Activated T-cell treated with anti-CD3 and anti-CD28 coated beads for 48 hours (primary cell): ENCODE data around the gene TTLL4.
"Not testable (repeated sequence)": the region's sequence is repeated elsewhere in the genome, so short reads cannot be mapped to it uniquely, and the experiment has no call there.

ENCODE experiments used
- DNase-seq: peaks from one replicate; pipeline ENCODE4 v3.0.0-alpha.2; 2020; ENCODE audit warnings: low read depth

The TTLL4 gene

DNA sequence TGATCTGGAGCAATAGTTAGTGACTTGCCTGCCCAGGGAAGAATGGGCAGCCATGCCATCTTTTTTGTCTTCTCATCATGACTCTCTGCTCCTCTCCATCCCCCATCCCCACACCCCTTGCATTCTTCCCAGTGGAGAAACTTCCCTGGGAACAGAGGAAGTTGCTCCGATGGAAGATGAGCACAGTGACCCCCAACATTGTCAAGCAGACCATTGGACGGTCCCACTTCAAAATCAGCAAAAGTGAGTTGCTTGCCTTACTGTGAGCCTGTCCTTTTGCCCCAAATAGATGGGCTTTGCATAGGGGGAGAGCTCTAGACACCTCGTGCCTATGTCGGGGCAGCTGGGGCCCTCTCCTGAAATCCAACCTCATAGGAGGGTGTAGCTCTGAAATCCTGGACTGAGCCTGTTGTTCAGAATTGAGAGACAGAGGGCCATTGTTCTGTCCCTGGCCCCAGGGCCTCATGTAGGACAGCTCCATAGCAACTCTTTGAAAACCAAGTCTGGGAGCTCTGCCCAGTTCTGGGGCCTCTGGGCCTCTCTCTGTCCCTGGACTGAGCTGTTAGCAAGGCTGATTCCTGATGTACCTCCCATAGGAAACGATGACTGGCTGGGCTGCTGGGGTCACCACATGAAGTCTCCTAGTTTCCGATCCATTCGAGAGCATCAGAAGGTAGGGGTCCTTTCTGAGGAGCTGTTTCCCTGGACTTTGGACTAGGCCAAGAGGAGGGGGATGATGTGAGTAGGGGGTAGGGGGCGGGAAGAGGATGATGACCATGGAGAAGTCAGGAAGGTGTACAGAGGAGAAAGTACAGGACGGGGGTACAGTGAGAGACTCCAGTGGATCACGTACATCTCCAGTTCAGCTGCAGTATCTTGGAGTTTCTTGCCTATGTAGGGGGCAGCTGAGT, 35.2 kb downstream of the TTLL4 start:
- no peak for DNase-seq

DNA sequence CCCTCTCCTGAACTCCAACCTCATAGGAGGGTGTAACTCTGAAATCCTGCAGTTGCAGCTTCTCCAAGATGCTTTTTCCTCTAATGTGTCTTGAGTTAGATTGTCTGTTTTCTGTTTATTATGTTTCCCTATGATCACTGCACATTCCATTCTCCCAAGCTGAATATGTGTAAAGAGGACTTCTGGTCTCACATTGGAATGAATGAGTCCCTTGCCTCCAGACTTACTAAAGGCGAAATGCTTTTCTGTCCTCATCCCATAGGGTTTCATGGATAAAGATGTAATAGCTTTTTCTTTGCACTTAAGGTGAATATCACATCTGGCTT, 35.8 kb downstream of the TTLL4 start:
- DNase-seq: no peak

DNA sequence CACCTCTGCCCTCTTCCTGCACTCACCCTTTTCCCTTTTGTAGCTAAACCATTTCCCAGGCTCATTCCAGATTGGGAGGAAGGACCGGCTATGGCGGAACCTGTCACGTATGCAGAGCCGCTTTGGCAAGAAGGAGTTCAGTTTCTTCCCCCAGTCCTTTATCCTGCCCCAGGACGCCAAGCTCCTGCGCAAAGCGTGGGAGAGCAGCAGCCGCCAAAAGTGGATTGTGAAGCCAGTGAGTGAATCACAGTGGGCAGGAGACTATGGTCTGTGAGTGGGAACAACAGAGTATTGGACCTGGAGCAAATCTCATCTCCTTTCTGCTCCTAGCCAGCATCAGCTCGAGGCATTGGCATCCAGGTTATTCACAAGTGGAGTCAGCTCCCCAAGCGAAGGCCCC, 36.3 kb downstream of the TTLL4 start:
- no peak for DNase-seq

DNA sequence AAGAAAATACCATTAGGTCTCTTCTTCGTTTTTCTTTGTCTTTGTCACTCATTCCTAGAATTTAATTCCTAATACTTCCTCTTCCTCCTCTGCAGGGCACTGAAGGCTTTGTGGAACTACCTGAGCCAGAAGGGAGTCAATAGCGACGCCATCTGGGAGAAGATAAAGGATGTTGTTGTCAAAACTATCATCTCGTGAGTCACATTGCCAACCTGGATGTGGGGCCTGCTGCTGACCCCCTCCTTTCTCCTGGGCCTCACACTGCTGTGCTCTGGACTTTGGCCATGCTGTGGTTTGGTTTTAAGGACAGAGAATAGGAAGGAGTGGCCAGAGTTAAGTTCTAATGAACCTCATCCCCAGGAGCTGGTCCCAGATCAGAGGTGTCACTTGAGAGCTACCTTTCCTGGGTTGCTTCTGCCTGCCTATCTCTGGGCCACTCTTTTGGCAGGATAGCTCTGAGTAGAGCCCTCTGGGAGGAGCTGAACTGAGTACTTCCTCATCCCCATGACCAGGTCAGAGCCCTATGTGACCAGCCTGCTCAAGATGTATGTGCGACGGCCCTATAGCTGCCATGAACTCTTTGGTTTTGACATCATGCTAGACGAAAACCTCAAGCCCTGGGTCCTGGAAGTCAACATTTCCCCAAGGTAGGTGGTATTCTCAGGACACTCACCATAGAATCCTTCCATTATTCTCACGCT, 38.3 kb downstream of the TTLL4 start:
- DNase-seq: no peak

DNA sequence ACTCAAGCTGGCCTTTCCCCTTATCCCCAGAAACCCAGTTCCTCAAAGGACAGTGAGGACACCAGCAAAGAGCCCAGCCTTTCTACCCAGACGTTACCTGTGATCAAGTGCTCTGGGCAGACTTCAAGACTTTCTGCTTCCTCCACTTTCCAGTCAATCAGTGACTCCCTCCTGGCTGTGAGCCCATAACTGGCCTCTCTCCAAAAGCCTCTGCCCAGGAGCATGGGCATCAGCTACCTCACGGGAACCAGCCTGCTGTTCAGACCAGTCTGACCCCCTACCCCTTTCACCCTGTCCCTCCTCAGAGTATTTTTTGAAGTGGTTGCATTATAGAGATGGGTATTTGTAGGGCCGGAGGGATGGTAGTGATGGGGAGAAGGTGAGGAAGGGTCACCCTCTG, 43.6 kb downstream of the TTLL4 start:
- no peak for DNase-seq

DNA sequence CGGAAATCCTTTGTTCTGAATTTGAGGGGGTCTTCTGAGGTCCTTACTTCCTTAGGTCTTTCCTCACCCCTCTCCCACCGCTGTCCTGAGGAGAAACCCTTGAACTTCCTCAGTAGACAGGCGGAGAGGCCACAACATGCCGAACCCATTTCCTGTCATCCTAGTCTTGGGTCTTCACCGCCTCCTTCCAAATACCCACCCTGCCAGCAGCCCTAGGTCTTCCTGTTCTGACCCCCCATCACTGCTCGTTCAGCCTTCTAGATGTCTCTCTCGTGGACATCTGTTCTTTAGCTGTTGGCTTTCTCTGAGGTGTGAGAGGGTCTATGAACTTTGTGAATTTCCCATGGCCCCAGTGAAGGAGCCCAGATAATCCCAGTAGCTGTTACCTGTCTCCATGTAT, 44.1 kb downstream of the TTLL4 start:
- no peak for DNase-seq

DNA sequence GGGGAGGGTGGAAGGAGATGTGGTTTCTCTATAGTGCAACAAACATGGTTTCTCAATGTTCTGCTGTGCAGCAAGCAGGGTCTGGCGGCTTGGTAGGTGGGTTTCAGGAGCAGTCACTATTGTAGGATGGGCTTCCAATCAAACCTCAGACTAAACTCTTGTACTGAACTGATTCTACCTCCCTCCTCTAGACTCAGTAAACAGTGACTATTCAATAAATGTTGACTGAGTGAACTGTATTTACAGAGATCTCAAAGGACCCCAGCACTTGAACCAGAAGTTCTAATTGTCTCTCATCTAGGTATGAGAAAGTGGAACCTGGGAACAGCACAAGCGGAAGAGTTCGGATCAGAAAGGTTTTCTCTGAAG, 44.5 kb downstream of the TTLL4 start:
- no peak for DNase-seq

DNA sequence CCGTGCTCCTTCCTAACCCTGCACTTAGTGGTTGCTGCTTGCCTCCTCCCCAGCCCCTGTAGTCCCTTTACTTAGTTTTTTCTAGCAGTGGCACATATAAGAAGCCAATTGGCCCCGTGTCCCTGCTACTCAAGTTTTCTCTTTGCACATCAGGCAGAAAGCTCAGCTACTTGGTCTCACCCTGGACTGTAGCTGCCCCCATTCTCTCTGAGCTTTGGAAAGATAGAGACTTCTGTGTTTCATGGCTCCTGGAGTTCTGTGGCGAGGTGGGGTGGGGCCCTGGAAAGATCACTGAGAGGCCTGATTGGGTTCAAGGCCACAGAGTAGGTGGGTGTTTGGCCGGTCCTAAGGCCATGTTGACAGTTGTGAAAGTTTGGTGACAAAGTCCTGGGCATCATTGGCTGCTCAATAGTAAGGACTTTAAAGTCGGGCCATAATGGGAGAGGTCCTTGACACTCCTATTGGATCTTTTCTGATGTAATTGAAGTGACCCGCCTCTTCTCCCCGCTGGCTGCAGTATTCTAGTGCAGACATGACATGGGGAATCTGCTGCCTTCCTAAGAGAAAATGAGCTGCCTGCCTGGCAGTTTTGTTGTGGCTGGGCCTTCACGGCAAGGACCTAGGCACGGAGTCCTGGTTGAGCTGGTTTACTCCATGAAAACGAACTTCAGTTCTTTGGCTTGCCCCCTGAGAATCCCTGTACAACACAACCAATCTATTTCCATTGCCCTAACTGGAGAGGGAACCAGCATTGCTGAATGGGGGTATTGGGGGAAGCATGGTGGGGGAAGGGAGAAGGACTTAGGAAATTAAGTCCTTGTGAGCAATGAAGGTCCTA, 45.2 kb downstream of the TTLL4 start:
- DNase-seq: no peak

DNA sequence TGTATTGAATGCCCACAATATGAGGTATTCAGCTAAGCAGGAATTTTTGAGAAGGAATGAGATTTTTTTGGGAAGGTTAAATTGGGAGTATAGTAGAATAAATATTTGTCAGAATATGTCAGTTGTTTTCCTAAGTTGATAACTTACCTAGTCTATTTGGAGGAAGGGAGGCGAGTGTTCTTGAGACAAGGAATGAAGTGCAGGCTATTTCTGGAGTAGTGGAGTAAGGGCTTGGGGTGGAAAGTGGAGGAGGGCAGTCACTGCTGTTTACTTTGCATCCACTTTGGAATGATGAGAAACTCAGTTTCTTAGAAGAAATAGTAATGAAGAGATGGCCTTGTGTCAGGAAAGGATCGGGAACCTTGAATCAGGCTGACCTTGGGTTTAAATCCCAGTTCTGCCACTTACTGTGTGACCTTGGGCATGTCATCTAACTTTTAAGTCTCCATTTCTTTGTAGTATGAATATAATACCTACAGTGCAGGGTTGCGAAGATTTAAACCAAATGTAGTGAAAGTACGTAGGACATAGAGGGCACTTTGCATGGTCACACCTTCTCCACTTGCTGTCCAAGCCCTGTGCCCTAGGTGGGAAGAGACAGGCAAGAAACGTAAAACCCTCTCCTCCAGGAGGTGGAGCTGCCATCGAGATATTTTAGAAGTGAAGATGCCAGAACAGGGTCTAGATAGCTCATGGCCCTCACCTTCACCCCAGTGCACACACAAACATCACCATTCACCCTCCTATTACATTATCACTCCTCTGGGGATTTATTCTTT, 46.2 kb downstream of the TTLL4 start:
- no peak for DNase-seq

DNA sequence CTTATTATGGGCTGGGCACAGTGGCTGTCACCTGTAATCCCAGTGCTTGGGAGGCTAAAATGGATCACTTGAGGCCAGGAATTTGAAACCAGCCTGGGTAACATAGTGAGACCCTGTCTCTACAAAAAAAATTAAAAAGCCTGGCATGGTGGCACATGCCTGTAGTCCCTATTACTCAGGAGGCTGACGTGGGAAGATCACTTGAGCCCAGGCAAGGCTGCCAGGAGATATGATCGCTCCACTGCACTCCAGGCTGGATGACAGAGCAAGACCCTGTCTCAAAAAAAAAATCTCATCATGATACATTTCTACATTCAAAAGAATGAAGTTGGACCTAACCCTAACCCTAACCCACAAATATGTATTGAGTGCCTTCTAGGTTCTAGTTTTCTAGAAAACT, 51.2 kb downstream of the TTLL4 start:
- no peak for DNase-seq

DNA sequence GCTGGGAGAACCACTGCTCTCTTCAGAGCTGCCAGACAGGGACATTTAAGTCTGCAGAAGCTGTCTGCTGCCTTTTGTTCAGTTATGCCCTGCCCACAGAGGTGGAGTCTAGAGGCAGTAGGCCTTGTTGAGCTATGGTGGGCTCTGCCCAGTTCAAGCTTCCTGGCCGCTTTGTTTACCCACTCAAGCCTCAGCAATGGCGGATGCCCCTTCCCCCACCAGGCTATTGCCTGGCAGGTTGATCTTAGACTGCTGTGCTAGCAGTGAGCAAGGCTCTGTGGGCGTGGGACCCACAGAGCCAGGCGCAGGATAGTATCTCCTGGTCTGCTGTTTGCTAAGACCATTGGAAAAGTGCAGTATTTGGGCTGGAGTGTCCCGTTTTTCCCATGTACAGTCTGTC, 62.1 kb downstream of the TTLL4 start:
- DNase-seq: not testable (repeated sequence)

DNA sequence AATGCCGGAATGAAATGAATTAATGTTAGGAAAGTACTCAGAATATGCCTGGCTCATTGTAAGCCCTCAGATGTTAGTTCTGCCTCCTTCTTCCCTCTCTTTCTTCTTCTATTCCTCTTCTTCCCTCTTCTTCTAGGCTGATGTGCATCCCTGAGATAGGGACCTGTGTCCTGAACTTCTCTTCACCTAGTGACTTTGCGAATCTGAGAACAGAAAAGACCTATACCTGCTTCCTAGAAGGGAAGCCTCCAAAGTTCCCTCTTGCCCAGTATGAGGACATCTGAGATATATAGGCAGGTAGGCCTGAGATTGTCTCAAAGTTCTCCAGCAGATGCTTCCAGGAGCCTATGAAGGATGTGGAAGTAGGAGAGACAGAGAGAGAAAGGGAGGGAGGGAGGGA, 63.2 kb downstream of the TTLL4 start:
- no peak for DNase-seq

DNA sequence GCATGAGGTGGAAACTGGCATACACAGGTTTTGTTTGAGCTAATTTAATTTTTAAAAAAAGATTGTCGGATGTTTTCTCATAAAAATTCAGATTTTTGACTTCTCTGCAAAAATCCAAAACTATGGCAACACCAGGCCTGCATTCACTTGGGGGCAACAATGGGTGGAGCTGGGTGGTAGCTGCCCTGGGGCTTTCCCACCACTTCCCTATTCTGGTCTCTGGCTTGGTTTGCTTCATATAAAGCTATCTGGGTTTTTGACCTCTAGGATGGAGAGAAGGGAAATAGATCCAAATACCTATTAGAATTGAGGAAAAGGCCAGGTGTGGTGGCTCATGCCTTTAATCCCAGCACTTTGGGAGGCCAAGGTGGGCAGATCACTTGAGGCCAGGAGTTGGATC, 65.9 kb downstream of the TTLL4 start:
- no peak for DNase-seq

DNA sequence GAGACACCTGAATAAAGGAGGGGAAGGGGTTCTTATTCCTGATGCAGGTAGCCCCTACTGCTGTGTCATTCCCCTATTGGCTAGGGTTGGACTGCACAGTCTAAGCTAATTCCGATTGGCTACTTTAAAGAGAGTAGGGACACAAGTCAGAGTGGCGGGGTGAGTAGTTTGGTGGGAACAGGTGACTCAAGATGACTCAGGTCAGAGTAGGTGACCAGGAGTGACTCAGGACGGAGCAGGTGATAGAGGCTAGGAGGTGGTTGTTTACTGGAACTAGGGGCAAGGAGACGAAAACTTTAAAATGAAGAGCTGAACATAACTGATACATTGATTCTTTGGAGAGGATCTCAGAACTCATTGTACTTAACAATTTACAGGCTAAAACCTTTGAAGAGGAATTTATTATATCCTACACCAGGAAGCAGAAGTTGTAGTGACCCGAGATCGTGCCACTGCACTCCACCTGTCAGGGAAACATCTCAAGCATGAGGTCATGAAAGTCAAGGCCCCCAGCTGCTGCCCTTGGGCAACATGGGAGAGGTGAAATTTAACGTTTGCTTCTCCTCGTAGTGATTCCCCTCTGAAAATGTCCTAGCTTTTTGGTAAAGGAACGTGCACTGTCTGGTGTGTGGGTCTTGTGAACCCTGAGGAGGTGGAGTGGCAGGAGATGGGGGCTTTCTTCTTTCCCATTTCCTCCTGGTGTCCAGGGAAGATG, 66.8 kb downstream of the TTLL4 start:
- DNase-seq: no peak

DNA sequence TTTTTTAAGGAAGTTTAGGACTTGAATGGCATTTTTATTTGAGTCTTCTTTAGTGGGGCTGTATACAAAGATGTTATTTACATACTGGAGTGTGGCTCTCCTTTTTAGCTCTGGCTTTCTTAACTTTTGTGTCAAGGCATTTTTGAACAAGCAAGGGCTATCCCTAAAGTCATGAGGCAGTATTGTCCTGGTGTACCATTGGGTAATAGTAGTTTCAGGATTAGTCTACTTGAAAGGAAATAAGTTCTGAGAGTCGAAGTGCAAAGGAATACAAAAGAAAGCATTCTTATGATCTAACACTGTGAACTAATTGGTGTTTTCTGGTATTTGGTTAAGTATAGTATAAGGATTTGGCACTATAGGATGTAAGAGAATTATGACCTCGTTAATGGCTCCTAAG, 69.4 kb downstream of the TTLL4 start:
- DNase-seq: no peak

DNA sequence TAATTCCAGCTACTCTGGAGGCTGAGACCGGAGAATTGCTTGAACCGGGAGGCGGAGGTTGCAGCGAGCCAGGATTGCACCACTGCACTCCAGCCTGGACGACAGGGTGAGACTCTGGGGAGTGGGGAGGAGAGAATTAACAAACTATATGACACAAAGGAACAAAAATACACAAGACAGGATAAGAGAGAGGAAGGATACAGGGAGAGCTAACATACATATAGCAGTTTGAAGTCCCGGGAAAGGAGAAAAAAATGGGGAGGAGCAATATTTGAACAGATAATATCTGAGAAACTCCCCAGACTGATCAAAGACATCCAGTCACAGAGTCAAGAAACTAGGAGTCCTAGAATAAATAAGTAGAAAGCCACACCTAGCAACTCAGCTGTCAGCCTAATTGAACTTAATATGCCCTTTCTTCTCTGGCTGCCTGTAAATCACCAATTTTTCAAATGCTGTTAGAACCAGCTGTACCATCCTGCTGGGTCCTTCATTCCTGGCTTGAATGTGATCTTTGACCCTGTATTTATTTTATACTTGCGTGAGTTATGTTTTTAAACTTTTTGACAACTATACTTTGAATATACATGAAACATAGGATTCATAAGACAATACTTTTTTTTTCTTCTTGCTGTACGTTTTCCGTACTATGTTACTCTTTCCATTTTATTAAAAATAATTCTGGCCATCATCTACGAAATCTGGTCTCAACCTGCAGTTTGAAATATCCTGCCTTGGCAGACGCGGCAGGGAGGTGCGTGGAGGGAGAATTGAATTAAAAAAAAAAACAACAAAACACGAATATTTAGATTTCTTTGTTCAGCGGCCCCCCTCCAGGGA, 70.4 kb downstream of the TTLL4 start:
- DNase-seq: no peak

DNA sequence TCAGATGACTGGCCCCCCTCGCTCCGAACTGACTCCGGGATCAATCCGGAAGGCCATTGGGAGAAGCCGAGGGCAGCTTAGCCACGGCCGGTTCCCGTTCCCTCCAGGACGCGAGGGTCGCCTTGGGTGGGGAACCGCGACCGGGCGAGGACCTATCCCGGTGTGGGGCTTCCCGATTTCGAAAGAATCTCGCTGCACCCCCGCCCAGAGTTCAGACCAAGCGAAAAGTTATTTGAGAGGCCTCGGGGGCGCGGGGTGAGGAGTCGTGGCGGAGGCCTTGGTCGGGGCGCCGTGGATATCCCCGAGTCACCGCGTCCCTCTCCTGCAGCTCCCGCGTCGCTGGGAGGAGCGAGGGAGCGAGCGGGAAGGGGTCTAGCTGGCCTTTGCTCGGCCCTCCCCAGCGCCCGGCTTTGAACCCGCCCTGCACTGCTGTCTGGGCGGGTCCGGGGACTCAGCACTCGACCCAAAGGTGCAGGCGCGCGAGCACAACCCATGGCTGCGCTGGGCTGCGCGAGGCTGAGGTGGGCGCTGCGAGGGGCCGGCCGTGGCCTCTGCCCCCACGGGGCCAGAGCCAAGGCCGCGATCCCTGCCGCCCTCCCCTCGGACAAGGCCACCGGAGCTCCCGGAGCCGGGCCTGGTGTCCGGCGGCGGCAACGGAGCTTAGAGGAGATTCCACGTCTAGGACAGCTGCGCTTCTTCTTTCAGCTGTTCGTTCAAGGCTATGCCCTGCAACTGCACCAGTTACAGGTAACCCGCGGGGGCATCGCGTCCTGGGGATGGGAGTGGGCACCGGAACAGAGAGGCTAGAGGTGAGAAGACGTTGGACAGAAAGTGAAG, 71.3 kb downstream of the TTLL4 start, which contains the start of gene CYP27A1:
Gene CYP27A1, plus strand, starts transcription at position 457 of the 837 bp plus-strand sequence. Its CDS starts 36 bp downstream, at position 493.
- DNase-seq: no peak

DNA sequence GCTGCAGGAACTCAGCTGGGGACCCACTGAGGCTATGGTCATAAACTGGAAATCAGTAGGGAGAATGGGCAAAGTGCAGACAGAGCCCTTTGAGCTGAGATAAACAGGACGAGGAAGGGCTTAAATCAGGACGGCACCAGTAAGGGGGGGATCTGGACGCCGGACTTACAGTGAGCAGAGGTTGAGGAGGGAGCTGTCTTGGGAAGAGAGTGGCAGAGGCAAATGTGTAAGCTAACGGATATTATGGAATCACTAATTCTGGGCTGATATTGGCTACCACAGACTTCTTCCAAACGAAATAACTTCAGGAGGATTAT, 71.9 kb downstream of the TTLL4 start:
- no peak for DNase-seq

DNA sequence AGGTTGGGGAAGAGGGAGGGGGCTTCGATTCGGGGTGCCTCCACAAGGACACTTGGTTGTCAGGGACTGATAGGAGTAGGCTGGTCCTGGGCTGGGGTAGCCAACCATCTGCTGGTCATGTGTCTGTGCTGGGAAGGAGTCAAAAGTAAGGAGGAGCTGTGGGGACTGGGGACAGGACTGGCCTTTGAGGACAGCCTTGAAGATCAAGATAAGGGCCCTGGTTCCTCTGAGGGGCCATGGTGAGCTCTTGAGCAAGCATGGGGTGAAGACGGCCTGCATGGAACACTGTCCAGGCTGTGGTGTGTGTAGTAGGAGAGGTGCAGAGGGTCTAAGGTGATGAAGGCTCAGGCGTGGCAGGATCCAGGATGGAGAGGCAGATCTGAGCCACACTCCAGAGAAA, 73.1 kb downstream of the TTLL4 start:
- DNase-seq: no peak

DNA sequence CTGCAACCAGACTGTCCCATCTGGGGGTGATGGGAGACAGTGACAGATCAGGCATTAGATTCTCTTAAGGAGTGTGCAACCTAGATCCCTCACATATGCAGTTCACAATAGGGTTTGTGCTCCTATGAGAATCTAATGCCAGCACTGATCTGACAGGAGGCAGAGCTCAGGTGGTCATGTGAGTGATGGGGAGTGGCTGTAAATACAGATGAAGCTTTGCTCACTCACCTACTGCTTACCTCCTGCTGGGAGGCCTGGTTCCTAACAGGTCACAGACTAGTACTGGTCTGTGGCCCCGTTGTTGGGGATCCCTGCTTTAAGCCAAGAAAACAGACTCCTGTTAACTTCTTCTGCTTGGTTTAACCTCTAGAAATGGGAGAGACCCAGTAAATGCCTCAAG, 74.5 kb downstream of the TTLL4 start:
- no peak for DNase-seq
